AG04450 (cell line): Measurements from ENCODE around the gene RTN4RL2. TPM values are rescaled to one million over a fixed set of nuclear protein-coding genes. Genes with fewer than 3 reads are reported as not detected.

Source experiments
- CTCF ChIA-PET: fragments of 300-600, 350-600 bp; formaldehyde crosslinking; extraction: SDS; loops from one replicate; lab custom pipeline; 2022; ENCODE audit warnings: antibody characterized with exemption, inconsistent platforms; lab: Charles Lee
- POLR2A ChIA-PET: fragments of 350-600 bp; formaldehyde crosslinking; extraction: SDS; loops from one replicate; lab custom pipeline; 2021; ENCODE audit warnings: antibody characterized with exemption, inconsistent platforms; lab: Yijun Ruan, JAX
- DNase-seq: peaks from one replicate; pipeline ENCODE4 v3.0.0-alpha.2; 2011; ENCODE audit warnings: low read depth, low spot score
- H3K27ac ChIP-seq: one replicate; pipeline ENCODE4 v1.5.1; 2012; ENCODE audit warnings: low read depth, low read length, control low read depth
- H3K27me3 ChIP-seq: one replicate; pipeline ENCODE4 v1.6.0; 2012; ENCODE audit warnings: low read length; ENCODE audit not compliant: control insufficient read depth, insufficient read depth
- H3K4me3 ChIP-seq: 2 replicates; pipeline ENCODE4 v1.5.1; 2011; ENCODE audit warnings: mild to moderate bottlenecking, low read depth, low read length, control low read depth
- H3K9me3 ChIP-seq: 2 replicates; pipeline ENCODE4 v1.5.1; 2012; ENCODE audit warnings: low read length; ENCODE audit not compliant: control insufficient read depth, insufficient read depth
- polyA plus RNA-seq: library from polyadenylated mRNA; depleted of rRNA; stranded (reverse); fragments of >200 nt; gene quantifications from 2 replicates; pipeline ENCODE4 v1.2.3, GENCODE V29; 2011
- TF ChIP-seq, protein P1 (sequence below): IDR thresholded peaks from 2 replicates; pipeline ENCODE4 v1.5.1; 2011; ENCODE audit warnings: low read depth, low read length, control low read depth, inconsistent platforms

RTN4RL2 gene
- polyA plus RNA-seq, 1 experiment, result 0.11 TPM

DNA sequence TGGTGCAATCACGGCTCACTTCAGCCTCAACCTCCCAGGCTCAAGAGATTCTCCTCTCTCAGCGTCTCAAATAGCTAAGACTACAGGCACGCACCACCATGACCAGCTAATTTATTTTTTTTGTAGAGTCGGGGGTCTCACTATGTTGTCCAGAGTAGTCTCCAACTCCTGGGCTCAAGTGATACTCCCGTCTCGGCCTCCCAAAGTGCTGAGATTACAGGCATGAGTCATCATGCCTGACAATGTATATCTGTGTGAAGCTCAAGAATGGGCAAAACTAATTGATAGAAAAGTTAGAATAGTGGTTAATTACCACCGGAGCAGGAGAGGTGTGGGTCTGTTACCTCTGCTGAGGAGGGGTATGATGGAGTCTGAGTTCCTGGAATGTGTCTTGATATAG lies 24.3 kb upstream of the RTN4RL2 start:
- Histone ChIP-seq H3K27ac (no peak overlapping the region), H3K27me3 (no peaks in the 10 kb centered on the region), H3K4me3 (no peak overlapping the region), H3K9me3 (no peaks in the 10 kb centered on the region)
- TF ChIP-seq, protein P1, sequence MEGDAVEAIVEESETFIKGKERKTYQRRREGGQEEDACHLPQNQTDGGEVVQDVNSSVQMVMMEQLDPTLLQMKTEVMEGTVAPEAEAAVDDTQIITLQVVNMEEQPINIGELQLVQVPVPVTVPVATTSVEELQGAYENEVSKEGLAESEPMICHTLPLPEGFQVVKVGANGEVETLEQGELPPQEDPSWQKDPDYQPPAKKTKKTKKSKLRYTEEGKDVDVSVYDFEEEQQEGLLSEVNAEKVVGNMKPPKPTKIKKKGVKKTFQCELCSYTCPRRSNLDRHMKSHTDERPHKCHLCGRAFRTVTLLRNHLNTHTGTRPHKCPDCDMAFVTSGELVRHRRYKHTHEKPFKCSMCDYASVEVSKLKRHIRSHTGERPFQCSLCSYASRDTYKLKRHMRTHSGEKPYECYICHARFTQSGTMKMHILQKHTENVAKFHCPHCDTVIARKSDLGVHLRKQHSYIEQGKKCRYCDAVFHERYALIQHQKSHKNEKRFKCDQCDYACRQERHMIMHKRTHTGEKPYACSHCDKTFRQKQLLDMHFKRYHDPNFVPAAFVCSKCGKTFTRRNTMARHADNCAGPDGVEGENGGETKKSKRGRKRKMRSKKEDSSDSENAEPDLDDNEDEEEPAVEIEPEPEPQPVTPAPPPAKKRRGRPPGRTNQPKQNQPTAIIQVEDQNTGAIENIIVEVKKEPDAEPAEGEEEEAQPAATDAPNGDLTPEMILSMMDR, result no peak
- ChIA-PET CTCF (interaction anchor here (1.0 to 2.8 kb wide), 4 partner anchors 22 to 91 kb away, joined by 3 to 17 read pairs (median 4); no protein-coding TSS in a partner anchor), POLR2A (no interaction called here)
- DNase-seq, result no peak

DNA sequence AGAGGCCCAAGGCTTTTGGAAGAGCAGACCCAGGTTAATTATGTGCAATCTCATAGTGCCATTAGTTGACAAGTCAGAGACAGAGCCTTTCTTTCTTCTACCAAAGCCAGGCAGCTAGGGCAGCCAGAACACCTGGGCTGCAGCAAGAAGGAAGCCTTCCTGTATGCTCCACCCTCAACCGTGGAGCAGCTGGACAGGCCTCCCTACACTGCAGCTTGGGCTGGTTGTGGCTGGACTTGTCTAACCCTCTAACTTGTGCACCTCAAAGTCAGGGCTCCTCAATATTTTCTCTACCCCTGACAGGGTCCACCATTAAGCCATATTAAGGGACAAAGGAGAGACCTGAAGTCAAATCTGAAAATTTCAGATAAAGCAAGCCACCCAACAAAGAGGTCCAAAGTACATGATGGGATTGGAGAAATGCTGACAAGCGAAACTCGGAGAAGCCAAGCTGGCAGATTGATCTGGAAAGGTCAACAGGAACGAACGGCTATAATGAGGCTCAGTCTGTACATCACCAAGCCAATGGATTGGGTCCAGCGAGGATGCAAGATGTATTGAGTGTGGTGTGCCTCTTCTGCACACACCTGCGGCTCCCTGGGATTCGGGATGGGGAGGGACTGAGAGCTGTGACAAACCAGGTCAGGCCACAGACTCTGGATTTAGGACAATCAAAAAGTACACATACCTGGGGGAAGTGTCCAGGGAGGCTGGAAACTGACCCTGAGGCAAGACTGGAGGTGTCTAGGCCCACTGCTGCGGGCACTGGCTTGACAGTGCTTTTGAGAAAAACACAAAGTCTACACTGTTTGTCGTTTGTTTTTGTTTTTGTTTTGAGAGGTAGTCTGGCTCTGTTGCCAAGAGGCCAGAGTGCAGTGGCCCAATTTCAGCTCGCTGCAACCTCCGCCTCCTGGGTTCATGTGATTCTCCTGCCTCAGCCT lies 21.7 kb upstream of the RTN4RL2 start:
- Histone ChIP-seq H3K4me3 (no peak overlapping the region), H3K27me3 (no peaks in the 10 kb centered on the region), H3K9me3 (no peaks in the 10 kb centered on the region), H3K27ac (no peak overlapping the region)
- TF ChIP-seq, protein P1, result no peak
- ChIA-PET CTCF (interaction anchor here (0.7 to 2.8 kb wide), 2 partner anchors 19 to 35 kb away, joined by 4 to 17 read pairs; no protein-coding TSS in a partner anchor), POLR2A (no interaction called here)
- DNase-seq, result no peak

- H3K27me3 ChIP-seq, result no peaks in the 10 kb centered on the region
- H3K9me3 ChIP-seq, result no peaks in the 10 kb centered on the region
- DNase-seq, result no peak
- H3K4me3 ChIP-seq, result no peak overlapping the region
- POLR2A ChIA-PET, result no interaction called here
- TF ChIP-seq, protein P1, result no peak
- no peak overlapping the region for H3K27ac ChIP-seq
- CTCF ChIA-PET, result interaction anchor here (0.6 to 5.5 kb wide), 3 partner anchors 18 to 97 kb away, joined by 3 to 68 read pairs (median 4); no protein-coding TSS in a partner anchor
Observed at GRCh38 chr11:57439786-57440185, 20.5 kb upstream of the RTN4RL2 start.

DNA sequence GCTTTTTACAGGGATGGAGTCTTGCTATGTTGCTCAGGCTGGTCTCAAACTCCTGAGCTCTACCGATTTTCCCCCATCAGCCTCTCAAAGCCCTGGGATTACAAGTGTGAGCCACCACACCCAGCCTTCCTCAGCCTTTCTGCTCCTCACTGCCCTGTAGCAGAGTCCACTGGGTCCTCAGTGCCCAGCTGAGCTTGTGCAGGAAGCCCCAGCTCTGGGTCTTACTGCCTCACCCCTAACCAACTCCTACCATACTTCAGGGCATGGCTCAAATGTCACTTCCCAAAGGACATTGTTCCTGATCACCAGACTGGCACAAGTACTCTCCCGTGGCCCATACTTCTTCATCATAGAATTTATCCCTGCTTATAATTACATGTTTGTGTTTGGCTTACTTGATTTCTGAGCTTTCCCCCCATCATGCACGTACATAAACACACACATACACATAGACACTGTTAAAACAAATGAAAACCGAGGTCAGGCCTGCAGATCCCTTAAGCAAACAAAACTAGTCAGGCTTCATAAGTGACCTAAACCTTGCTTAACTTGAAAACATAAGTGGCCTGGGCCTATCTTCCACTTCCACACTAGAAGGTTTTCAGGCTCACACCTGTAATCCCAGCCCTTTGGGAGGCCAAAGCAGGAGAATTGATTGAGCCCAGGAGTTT lies 19.4 kb upstream of the RTN4RL2 start:
- POLR2A ChIA-PET, result no interaction called here
- TF ChIP-seq, protein P1, result no peak
- Histone ChIP-seq H3K27me3 (no peaks in the 10 kb centered on the region), H3K9me3 (no peaks in the 10 kb centered on the region), H3K4me3 (no peak overlapping the region), H3K27ac (no peak overlapping the region)
- CTCF ChIA-PET, result interaction anchor here (0.5 to 5.5 kb wide), 6 partner anchors 10 to 279 kb away, joined by 3 to 68 read pairs (median 4); no protein-coding TSS in a partner anchor
- no peak for DNase-seq
